ENCODE measurements around the gene SERPINA5.

DNA sequence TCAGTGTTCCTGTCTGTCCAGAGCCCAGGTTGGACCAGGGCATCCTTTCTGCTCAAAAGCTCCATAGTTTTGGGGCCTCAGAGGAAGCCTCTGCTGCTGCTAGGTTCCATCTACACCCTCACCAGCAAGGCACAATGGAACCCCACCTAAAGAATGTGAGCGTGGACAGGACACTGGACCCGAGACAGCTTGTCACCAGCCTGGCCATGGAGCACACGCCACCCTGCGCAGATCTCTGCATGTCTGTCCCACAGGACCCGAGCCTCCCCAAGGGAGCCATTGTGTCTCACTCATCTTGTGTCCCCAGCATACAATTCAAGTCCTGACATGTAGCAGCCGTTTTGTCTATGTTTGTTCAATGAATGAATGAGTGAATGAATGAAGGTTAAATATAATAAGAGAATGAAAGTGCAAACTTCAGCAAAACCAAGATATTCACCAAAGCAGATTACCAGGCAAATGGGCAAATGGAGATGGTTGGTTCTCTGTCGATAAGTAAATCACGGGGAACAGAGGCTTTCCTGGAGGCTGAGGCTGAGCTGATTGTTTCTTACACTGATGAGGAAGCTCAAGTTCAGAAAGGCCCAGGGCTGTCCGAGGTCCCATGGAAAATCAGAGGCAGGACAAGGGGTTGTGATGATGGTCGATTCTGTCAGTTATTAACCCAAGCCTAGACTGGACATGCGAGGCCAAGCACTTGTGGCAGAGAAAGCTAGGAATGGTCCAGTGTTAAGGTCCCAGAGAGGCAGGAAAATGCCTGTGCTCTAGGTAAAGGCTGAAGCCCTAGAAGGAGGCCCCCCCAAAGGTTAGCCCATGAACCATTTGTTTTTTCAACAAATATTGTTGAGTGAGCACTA is 58.0 kb downstream of the SERPINA5 start:
- TF ChIP-seq, protein P1, sequence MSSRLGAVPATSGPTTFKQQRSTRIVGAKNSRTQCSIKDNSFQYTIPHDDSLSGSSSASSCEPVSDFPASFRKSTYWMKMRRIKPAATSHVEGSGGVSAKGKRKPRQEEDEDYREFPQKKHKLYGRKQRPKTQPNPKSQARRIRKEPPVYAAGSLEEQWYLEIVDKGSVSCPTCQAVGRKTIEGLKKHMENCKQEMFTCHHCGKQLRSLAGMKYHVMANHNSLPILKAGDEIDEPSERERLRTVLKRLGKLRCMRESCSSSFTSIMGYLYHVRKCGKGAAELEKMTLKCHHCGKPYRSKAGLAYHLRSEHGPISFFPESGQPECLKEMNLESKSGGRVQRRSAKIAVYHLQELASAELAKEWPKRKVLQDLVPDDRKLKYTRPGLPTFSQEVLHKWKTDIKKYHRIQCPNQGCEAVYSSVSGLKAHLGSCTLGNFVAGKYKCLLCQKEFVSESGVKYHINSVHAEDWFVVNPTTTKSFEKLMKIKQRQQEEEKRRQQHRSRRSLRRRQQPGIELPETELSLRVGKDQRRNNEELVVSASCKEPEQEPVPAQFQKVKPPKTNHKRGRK (CRISPR knock-in tag; IDR thresholded peaks at IDR 0.05) = no peak
- TF ChIP-seq RBAK (CRISPR knock-in tag; IDR thresholded peaks at IDR 0.05) (no peak), SALL1 (CRISPR knock-in tag; IDR thresholded peaks at IDR 0.05) (no peak), ZNF335 (CRISPR knock-in tag; IDR thresholded peaks at IDR 0.05) (no peak), CHD2 (IDR thresholded peaks at IDR 0.05; ENCODE audit: low read depth, low read length) (no peak), EP300 (IDR thresholded peaks at IDR 0.05; ENCODE audit: low read depth in 2 of 2, low read length in 2 of 2) (no peak), EP300 (CRISPR knock-in tag; IDR thresholded peaks at IDR 0.05; ENCODE audit: borderline replicate concordance) (no peak)
- TF ChIP-seq, protein P2, sequence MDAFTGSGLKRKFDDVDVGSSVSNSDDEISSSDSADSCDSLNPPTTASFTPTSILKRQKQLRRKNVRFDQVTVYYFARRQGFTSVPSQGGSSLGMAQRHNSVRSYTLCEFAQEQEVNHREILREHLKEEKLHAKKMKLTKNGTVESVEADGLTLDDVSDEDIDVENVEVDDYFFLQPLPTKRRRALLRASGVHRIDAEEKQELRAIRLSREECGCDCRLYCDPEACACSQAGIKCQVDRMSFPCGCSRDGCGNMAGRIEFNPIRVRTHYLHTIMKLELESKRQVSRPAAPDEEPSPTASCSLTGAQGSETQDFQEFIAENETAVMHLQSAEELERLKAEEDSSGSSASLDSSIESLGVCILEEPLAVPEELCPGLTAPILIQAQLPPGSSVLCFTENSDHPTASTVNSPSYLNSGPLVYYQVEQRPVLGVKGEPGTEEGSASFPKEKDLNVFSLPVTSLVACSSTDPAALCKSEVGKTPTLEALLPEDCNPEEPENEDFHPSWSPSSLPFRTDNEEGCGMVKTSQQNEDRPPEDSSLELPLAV (CRISPR knock-in tag; conservative IDR thresholded peaks at IDR 0.05; ENCODE audit: low read depth) = no peak
- TF ChIP-seq, protein P3, sequence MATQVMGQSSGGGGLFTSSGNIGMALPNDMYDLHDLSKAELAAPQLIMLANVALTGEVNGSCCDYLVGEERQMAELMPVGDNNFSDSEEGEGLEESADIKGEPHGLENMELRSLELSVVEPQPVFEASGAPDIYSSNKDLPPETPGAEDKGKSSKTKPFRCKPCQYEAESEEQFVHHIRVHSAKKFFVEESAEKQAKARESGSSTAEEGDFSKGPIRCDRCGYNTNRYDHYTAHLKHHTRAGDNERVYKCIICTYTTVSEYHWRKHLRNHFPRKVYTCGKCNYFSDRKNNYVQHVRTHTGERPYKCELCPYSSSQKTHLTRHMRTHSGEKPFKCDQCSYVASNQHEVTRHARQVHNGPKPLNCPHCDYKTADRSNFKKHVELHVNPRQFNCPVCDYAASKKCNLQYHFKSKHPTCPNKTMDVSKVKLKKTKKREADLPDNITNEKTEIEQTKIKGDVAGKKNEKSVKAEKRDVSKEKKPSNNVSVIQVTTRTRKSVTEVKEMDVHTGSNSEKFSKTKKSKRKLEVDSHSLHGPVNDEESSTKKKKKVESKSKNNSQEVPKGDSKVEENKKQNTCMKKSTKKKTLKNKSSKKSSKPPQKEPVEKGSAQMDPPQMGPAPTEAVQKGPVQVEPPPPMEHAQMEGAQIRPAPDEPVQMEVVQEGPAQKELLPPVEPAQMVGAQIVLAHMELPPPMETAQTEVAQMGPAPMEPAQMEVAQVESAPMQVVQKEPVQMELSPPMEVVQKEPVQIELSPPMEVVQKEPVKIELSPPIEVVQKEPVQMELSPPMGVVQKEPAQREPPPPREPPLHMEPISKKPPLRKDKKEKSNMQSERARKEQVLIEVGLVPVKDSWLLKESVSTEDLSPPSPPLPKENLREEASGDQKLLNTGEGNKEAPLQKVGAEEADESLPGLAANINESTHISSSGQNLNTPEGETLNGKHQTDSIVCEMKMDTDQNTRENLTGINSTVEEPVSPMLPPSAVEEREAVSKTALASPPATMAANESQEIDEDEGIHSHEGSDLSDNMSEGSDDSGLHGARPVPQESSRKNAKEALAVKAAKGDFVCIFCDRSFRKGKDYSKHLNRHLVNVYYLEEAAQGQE (IDR thresholded peaks at IDR 0.05; ENCODE audit: borderline replicate concordance in 1 of 2, low read depth in 1 of 2, low read length in 2 of 2) = no peak
- TF ChIP-seq, protein P4, sequence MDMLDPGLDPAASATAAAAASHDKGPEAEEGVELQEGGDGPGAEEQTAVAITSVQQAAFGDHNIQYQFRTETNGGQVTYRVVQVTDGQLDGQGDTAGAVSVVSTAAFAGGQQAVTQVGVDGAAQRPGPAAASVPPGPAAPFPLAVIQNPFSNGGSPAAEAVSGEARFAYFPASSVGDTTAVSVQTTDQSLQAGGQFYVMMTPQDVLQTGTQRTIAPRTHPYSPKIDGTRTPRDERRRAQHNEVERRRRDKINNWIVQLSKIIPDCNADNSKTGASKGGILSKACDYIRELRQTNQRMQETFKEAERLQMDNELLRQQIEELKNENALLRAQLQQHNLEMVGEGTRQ (IDR thresholded peaks at IDR 0.05; ENCODE audit: low read depth, low read length) = no peak
- TF ChIP-seq, protein P4 (CRISPR knock-in tag; IDR thresholded peaks at IDR 0.05; ENCODE audit: borderline replicate concordance) = no peak
